IMR-90 (cell line): Measurements from ENCODE around the gene SNX6. TPM values are rescaled to one million over a fixed set of nuclear protein-coding genes. Genes with fewer than 3 reads are reported as not detected.

ENCODE experiments used
- ATAC-seq: fragments of 200-7000 bp; cut with Tn5 transposase; 2 replicates; pipeline ENCODE4 v1.9.1; 2020; ENCODE audit warnings: low read depth, mild to moderate bottlenecking, moderate library complexity
- BruUV-seq: library from RNA; stranded (reverse); fragments of 400-500 nt; replicated peaks from 2 replicates; lab custom pipeline; 2021; lab: Mats Ljungman, UMichigan
- CTCF ChIA-PET: fragments of 300-600 bp; formaldehyde crosslinking; extraction: SDS; loops from one replicate; lab custom pipeline; 2021; ENCODE audit warnings: antibody characterized with exemption; lab: Yijun Ruan, JAX
- POLR2A ChIA-PET: fragments of 300-600 bp; sonication (Branson Sonifier 250); formaldehyde crosslinking; loops from one replicate; lab custom pipeline; 2022; ENCODE audit warnings: antibody characterized with exemption; ENCODE audit not compliant: unreplicated experiment; lab: Charles Lee
- DNase-seq: peaks from one replicate; pipeline ENCODE4 v3.0.0; 2013
- H2AFZ ChIP-seq: replicated peaks from 2 replicates; pipeline ENCODE3; 2013; ENCODE audit warnings: low read length, mild to moderate bottlenecking; ENCODE audit not compliant: poor library complexity
- H2AK5ac ChIP-seq: 2 replicates; pipeline ENCODE4 v1.6.1; 2013; ENCODE audit warnings: low read depth, low read length, inconsistent platforms
- H2AK9ac ChIP-seq: replicated peaks from 2 replicates; pipeline ENCODE3; 2013; ENCODE audit warnings: mild to moderate bottlenecking, low read depth, low read length, moderate library complexity; ENCODE audit not compliant: poor library complexity
- H2BK120ac ChIP-seq: 2 replicates; pipeline ENCODE4 v1.6.1; 2013; ENCODE audit warnings: low read depth, low read length, inconsistent platforms
- H2BK15ac ChIP-seq: 3 replicates; pipeline ENCODE4 v1.6.1; 2013; ENCODE audit warnings: low read depth, low read length, inconsistent platforms
- H2BK20ac ChIP-seq: 2 replicates; pipeline ENCODE4 v1.6.1; 2013; ENCODE audit warnings: low read depth, mild to moderate bottlenecking, inconsistent platforms, low read length, moderate library complexity
- H2BK5ac ChIP-seq: 2 replicates; pipeline ENCODE4 v1.6.1; 2013; ENCODE audit warnings: mild to moderate bottlenecking, low read depth, low read length, inconsistent platforms; ENCODE audit not compliant: poor library complexity, severe bottlenecking
- H3K14ac ChIP-seq: replicated peaks from 2 replicates; pipeline ENCODE4 v1.6.1; 2013; ENCODE audit warnings: low read depth, low read length, inconsistent platforms
- H3K18ac ChIP-seq: 2 replicates; pipeline ENCODE4 v1.6.1; 2013; ENCODE audit warnings: low read depth, low read length, control low read depth
- H3K23ac ChIP-seq: 2 replicates; pipeline ENCODE4 v1.6.1; 2013; ENCODE audit warnings: low read depth, low read length, inconsistent platforms
- H3K27ac ChIP-seq: 2 replicates; pipeline ENCODE4 v1.5.1; 2013; ENCODE audit warnings: mild to moderate bottlenecking, control low read depth, low read length; ENCODE audit not compliant: insufficient read depth
- H3K27me3 ChIP-seq: 2 replicates; pipeline ENCODE4 v1.6.1; 2013; ENCODE audit warnings: low read length; ENCODE audit not compliant: control insufficient read depth, insufficient read depth
- H3K36me3 ChIP-seq: 2 replicates; pipeline ENCODE4 v1.6.1; 2013; ENCODE audit warnings: low read length, mixed read lengths; ENCODE audit not compliant: control insufficient read depth, insufficient read depth
- H3K4ac ChIP-seq: 2 replicates; pipeline ENCODE4 v1.6.1; 2013; ENCODE audit warnings: low read depth, low read length, inconsistent platforms
- H3K4me1 ChIP-seq: 2 replicates; pipeline ENCODE4 v1.6.1; 2013; ENCODE audit warnings: low read length, mixed read lengths; ENCODE audit not compliant: control insufficient read depth, insufficient read depth
- H3K4me2 ChIP-seq: 2 replicates; pipeline ENCODE4 v1.6.1; 2013; ENCODE audit warnings: low read depth, mild to moderate bottlenecking, control low read depth, low read length, moderate library complexity
- H3K4me3 ChIP-seq: 2 replicates; pipeline ENCODE4 v1.5.1; 2013; ENCODE audit warnings: low read depth, mild to moderate bottlenecking, control low read depth, low read length, moderate library complexity; ENCODE audit not compliant: insufficient read depth
- H3K56ac ChIP-seq: 2 replicates; pipeline ENCODE4 v1.6.1; 2013; ENCODE audit warnings: low read length, inconsistent platforms; ENCODE audit not compliant: insufficient read depth; ENCODE audit errors: extremely low read depth
- H3K79me1 ChIP-seq, 2 experiments: 2 replicates each; pipeline ENCODE4 v1.6.1; 2013; ENCODE audit warnings: low read length in 2 of 2, inconsistent platforms in 1 of 2, low read depth in 1 of 2
- H3K9ac ChIP-seq: 2 replicates; pipeline ENCODE4 v1.6.1; 2013; ENCODE audit warnings: low read depth, low read length, control low read depth
- H3K9me1 ChIP-seq: 2 replicates; pipeline ENCODE4 v1.6.1; 2013; ENCODE audit warnings: low read length, inconsistent platforms; ENCODE audit not compliant: insufficient read depth
- H3K9me3 ChIP-seq: 2 replicates; pipeline ENCODE4 v1.6.1; 2013; ENCODE audit warnings: low read length; ENCODE audit not compliant: control insufficient read depth, insufficient read depth
- H4K20me1 ChIP-seq: 2 replicates; pipeline ENCODE4 v1.6.1; 2013; ENCODE audit warnings: low read length, inconsistent platforms; ENCODE audit not compliant: insufficient read depth
- H4K5ac ChIP-seq: 2 replicates; pipeline ENCODE4 v1.6.1; 2013; ENCODE audit warnings: mild to moderate bottlenecking, low read depth, low read length, control low read depth
- H4K8ac ChIP-seq, 2 experiments: 2 replicates each; pipeline ENCODE4 v1.6.1; 2013; ENCODE audit warnings: low read depth in 2 of 2, low read length in 2 of 2, control low read depth in 1 of 2, inconsistent platforms in 1 of 2
- H4K91ac ChIP-seq: 2 replicates; pipeline ENCODE4 v1.6.1; 2013; ENCODE audit warnings: low read depth, low read length, inconsistent platforms; ENCODE audit not compliant: insufficient read depth
- BHLHE40 ChIP-seq: fragments of 150-350 bp; IDR thresholded peaks from 2 replicates; pipeline ENCODE4 v1.6.1; 2016; ENCODE audit warnings: mild to moderate bottlenecking, low read depth, low read length
- CEBPB ChIP-seq: IDR thresholded peaks from 2 replicates; pipeline ENCODE4 v1.6.1; 2012; ENCODE audit warnings: low read depth, low read length, improper control_type of control experiment
- CHD1 ChIP-seq: IDR thresholded peaks from 2 replicates; pipeline ENCODE4 v1.6.1; 2012; ENCODE audit warnings: low read depth, low read length, improper control_type of control experiment
- ELK1 ChIP-seq: fragments of 150-350 bp; IDR thresholded peaks from 2 replicates; pipeline ENCODE4 v1.6.1; 2016; ENCODE audit warnings: low read depth, mild to moderate bottlenecking, low read length, moderate library complexity, borderline replicate concordance
- FOS ChIP-seq: fragments of 150-350 bp; IDR thresholded peaks from 2 replicates; pipeline ENCODE4 v1.6.1; 2016; ENCODE audit warnings: low read depth, low read length
- MAFK ChIP-seq: IDR thresholded peaks from 2 replicates; pipeline ENCODE4 v1.6.1; 2012; ENCODE audit warnings: low read depth, low read length, improper control_type of control experiment
- MAZ ChIP-seq: IDR thresholded peaks from 2 replicates; pipeline ENCODE4 v1.6.1; 2012; ENCODE audit warnings: low read depth, mild to moderate bottlenecking, low read length, improper control_type of control experiment, moderate library complexity, borderline replicate concordance
- MXI1 ChIP-seq: IDR thresholded peaks from 2 replicates; pipeline ENCODE4 v1.6.1; 2012; ENCODE audit warnings: low read depth, mild to moderate bottlenecking, low read length, moderate library complexity, borderline replicate concordance
- NFE2L2 ChIP-seq: fragments of 150-350 bp; IDR thresholded peaks from 2 replicates; pipeline ENCODE4 v1.6.1; 2016; ENCODE audit warnings: low read depth, mild to moderate bottlenecking, low read length
- POLR2A ChIP-seq: IDR thresholded peaks from 2 replicates; pipeline ENCODE4 v1.6.1; 2012; ENCODE audit warnings: mild to moderate bottlenecking, low read depth, low read length
- RAD21 ChIP-seq: IDR thresholded peaks from 2 replicates; pipeline ENCODE4 v1.6.1; 2012; ENCODE audit warnings: low read length, improper control_type of control experiment
- RCOR1 ChIP-seq: IDR thresholded peaks from 2 replicates; pipeline ENCODE4 v1.6.1; 2012; ENCODE audit warnings: mild to moderate bottlenecking, low read length, improper control_type of control experiment; ENCODE audit not compliant: insufficient replicate concordance
- RFX5 ChIP-seq: IDR thresholded peaks from 2 replicates; pipeline ENCODE4 v1.8.0; 2012; ENCODE audit warnings: low read depth, mild to moderate bottlenecking, low read length, moderate library complexity
- WGBS, 2 experiments: methylation state at CpG; one replicate each; pipeline versions ENCODE4 v1.1.5 to v1.1.7; 2013; ENCODE audit warnings: missing lambda C conversion rate in 2 of 2; ENCODE audit not compliant: insufficient read length in 1 of 2; ENCODE audit errors: extremely low coverage in 2 of 2; 5-methylcytosine and 5-hydroxymethylcytosine counted together
- dilution Hi-C: fragments of 300-500 bp; cut with HindIII; formaldehyde crosslinking; loops from one replicate; pipeline ENCODE4 v1.14.3; 2018; ENCODE audit warnings: low sequenced_read_pairs; ENCODE audit not compliant: unreplicated experiment
- in situ Hi-C: fragments of 300-500 bp; cut with MboI; formaldehyde crosslinking; loops from 3 replicates; pipeline ENCODE4 v1.14.3; 2019; ENCODE audit warnings: low sequenced_read_pairs, inconsistent platforms, mixed read lengths
- intact Hi-C: fragments of 100-400 bp; cut with micrococcal nuclease; formaldehyde crosslinking; loops from 2 replicates; pipeline ENCODE4 v1.10.0; 2022
- polyA plus RNA-seq, 3 experiments: library from polyadenylated mRNA; depleted of rRNA; stranded (reverse); fragments of >200 nt; gene quantifications; 2 replicates each; pipeline ENCODE4 v1.2.3, GENCODE V29; 2012; ENCODE audit warnings: low replicate concordance in 1 of 3
- total RNA-seq: library from RNA; depleted of rRNA; stranded (reverse); fragments of >200 nt; gene quantifications from 2 replicates; pipeline ENCODE4 v1.2.3, GENCODE V29; 2012
- TF ChIP-seq, protein P1 (sequence below): fragments of 150-350 bp; IDR thresholded peaks from 2 replicates; pipeline ENCODE4 v1.6.1; 2017; ENCODE audit warnings: mild to moderate bottlenecking, antibody characterized with exemption, low read length, low read depth
- TF ChIP-seq, protein P2 (sequence below): conservative IDR thresholded peaks from 2 replicates; pipeline ENCODE4 v1.5.1; 2012; ENCODE audit warnings: mild to moderate bottlenecking, low read depth, low read length, improper control_type of control experiment

Gene SNX6
- total and polyA plus RNA-seq, 2 of the 4 experiments (the other 2 are of a cell fraction), result 116 to 127 TPM

GRCh38 chr14:34592623-34593022 is 37.3 kb downstream of the SNX6 start:
- intact Hi-C loops, result loop anchor here (10.0 kb wide), 1 partner anchor 422 kb away; no protein-coding TSS in a partner anchor
- Histone ChIP-seq H3K9me3 (no peaks in the 10 kb centered on the region), H3K14ac (no peak overlapping the region), H3K56ac (no peak overlapping the region), H3K23ac (no peak overlapping the region), H3K27me3 (no peaks in the 10 kb centered on the region), H2BK5ac (no peak overlapping the region), H3K9me1 (peaks cover 9% of the 10 kb centered on the region), H4K20me1 (peaks cover 4% of the 10 kb centered on the region; the same call in 1 of the 2 replicates), H3K4ac (no peak overlapping the region), H2AK9ac (no peak overlapping the region), H2BK15ac (no peak overlapping the region), H3K4me1 (no peaks in the 10 kb centered on the region), H3K4me3 (no peak overlapping the region), H4K91ac (no peak overlapping the region), H3K79me1 (peaks cover 26 to 38% of the 10 kb centered on the region in 2 experiments), H4K8ac (0 out of 4 replicates have a peak overlapping the region, but pooled peaks of 1 of the 2 experiments have one; percentile 10), H3K4me2 (no peak overlapping the region), H3K9ac (no peak overlapping the region), H3K36me3 (peaks cover 57% of the 10 kb centered on the region), H3K18ac (no peak overlapping the region), H2AFZ (no peak overlapping the region), H2BK120ac (no peak overlapping the region), H2BK20ac (no peak overlapping the region), H4K5ac (no peak overlapping the region), H3K27ac (no peak overlapping the region), H2AK5ac (no peak overlapping the region)
- BruUV-seq, result no TSS peak
- no peak for TF ChIP-seq NFE2L2
- TF ChIP-seq MAFK, result no peak
- TF ChIP-seq, protein P1, sequence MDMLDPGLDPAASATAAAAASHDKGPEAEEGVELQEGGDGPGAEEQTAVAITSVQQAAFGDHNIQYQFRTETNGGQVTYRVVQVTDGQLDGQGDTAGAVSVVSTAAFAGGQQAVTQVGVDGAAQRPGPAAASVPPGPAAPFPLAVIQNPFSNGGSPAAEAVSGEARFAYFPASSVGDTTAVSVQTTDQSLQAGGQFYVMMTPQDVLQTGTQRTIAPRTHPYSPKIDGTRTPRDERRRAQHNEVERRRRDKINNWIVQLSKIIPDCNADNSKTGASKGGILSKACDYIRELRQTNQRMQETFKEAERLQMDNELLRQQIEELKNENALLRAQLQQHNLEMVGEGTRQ, result no peak
- no peak for TF ChIP-seq CHD1
- TF ChIP-seq POLR2A, result no peak
- TF ChIP-seq RCOR1, result no peak
- no peak for TF ChIP-seq ELK1
- TF ChIP-seq MXI1, result no peak
- no peak for TF ChIP-seq BHLHE40
- no peak for TF ChIP-seq CEBPB
- TF ChIP-seq RFX5, result no peak
- TF ChIP-seq MAZ, result no peak
- no peak for TF ChIP-seq RAD21
- TF ChIP-seq FOS, result no peak
- TF ChIP-seq, protein P2, sequence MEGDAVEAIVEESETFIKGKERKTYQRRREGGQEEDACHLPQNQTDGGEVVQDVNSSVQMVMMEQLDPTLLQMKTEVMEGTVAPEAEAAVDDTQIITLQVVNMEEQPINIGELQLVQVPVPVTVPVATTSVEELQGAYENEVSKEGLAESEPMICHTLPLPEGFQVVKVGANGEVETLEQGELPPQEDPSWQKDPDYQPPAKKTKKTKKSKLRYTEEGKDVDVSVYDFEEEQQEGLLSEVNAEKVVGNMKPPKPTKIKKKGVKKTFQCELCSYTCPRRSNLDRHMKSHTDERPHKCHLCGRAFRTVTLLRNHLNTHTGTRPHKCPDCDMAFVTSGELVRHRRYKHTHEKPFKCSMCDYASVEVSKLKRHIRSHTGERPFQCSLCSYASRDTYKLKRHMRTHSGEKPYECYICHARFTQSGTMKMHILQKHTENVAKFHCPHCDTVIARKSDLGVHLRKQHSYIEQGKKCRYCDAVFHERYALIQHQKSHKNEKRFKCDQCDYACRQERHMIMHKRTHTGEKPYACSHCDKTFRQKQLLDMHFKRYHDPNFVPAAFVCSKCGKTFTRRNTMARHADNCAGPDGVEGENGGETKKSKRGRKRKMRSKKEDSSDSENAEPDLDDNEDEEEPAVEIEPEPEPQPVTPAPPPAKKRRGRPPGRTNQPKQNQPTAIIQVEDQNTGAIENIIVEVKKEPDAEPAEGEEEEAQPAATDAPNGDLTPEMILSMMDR, result no peak
- no peak for DNase-seq
- POLR2A ChIA-PET, result no interaction called here
- ATAC-seq, result no peak
- in situ Hi-C loops, result no loop called here
- WGBS, 2 experiments, result no CpG with 5 or more reads among the region's 5 CpGs
- dilution Hi-C loops, result no loop called here
- CTCF ChIA-PET, result interaction anchor here (0.6 kb wide), 1 partner anchor 12 kb away, joined by 3 read pairs; no protein-coding TSS in a partner anchor
